Measurements from ENCODE around the gene PICALM.

Gene PICALM

DNA sequence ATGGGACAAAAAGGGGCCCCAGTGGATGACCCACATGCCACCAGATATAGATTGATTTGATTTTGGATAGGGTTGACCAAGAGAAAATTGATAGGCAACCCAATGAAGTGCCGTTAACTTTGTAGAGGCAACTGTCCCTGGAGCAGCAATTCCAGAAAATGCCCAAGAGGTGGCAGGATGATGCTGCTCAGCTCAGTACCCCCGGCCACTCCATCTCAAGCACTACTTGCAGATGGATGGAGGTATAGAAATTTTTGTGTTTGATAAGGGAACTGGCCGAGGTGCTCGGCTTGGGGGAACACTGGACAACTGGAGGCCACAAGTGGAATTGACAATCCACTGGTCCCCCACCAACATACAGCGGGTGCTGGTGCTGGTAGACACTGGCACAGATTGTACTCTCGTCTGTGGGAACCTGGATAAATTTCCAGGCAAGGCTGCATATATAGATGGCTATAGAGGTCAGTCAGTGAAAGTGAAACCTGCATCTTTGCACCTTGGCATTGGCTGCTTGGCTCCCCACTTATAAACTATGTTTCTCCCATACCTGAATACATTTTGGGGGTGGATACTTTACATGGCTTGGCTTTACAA, 127.4 kb downstream of the PICALM start:
- no peak overlapping the region for H3K27ac ChIP-seq
- H3K36me3 ChIP-seq: no peaks in the 10 kb centered on the region
- no peaks in the 10 kb centered on the region for H3K9me3 ChIP-seq (ENCODE audit: severe bottlenecking)
- DNase-seq: peak; percentile 65
- no peaks in the 10 kb centered on the region for H3K27me3 ChIP-seq (ENCODE audit: insufficient read depth, low read depth, severe bottlenecking)
- peak; percentile 79 for TF ChIP-seq CTCF (IDR thresholded peaks at IDR 0.05; ENCODE audit: low read depth, low read length)
- no peak overlapping the region for H3K4me3 ChIP-seq (ENCODE audit: low read depth, low read length)

DNA sequence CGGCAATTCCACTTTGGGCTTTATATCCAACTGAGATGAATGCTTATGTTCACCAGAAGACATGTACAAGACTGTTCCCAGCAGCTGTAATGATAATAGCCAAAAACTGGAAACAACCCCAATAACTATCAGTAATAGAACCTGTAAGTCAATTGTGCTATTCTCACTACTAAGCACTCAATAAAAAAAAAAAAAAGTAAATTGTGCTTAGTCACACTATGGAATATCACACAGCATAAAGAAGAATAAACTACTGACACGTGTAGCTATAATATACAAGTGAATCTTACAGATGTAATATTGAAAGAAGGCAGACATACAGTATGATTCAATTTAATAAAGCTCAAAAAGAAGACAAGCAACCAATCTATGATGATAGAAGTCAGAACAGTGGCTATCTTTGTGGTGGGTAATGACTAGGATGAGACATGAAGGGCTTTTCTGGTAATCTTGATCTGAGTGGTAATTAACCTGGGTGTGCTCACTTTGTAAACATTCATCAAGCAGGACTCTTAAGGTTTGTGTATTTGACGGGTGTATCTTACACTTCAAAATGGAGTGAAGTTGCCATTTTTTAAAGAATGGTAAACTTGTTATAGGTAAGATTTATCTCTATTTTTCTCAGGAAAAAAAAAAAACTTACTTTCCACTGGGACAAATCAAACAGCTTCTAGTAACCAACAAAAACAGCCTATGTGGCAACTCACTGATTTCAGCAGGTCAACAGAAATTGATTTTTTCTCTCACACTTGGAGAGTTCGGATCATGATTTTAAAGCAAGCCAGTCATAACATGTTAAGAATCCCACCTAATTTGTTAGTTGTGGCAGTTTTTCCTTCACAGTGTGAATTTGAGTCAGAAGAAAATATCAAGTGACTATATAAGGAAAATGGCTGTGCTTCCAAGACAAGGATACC, 129.5 kb downstream of the PICALM start:
- Histone ChIP-seq H3K36me3 (no peaks in the 10 kb centered on the region), H3K27me3 (ENCODE audit: insufficient read depth, low read depth, severe bottlenecking) (no peaks in the 10 kb centered on the region), H3K9me3 (ENCODE audit: severe bottlenecking) (no peaks in the 10 kb centered on the region), H3K4me3 (ENCODE audit: low read depth, low read length) (no peak overlapping the region), H3K27ac (no peak overlapping the region)
- no peak for TF ChIP-seq CTCF (IDR thresholded peaks at IDR 0.05; ENCODE audit: low read depth, low read length)
- DNase-seq: no peak

DNA sequence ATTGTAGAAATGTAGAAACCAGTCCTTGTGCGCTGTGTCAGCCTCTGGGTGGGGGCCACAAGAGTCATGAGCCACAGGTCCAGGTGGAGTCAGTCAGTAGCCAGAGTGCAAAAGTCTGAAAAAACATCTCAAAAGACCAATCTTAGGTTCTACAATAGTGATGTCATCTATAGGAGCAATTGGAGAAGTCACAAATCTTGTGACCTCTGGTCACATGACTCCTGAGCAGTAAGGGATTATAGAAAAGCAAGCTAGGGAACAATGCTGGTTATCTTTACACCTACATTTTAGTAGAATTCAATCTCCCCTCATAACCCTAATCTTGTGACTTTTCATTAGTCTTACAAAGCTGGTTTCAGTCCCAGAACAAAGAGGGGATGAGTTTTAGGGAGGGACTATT, 131.0 kb downstream of the PICALM start:
- Histone ChIP-seq H3K4me3 (ENCODE audit: low read depth, low read length) (no peak overlapping the region), H3K27me3 (ENCODE audit: insufficient read depth, low read depth, severe bottlenecking) (no peaks in the 10 kb centered on the region), H3K9me3 (ENCODE audit: severe bottlenecking) (no peaks in the 10 kb centered on the region), H3K36me3 (no peaks in the 10 kb centered on the region), H3K27ac (no peak overlapping the region)
- TF ChIP-seq CTCF (IDR thresholded peaks at IDR 0.05; ENCODE audit: low read depth, low read length): no peak
- no peak for DNase-seq

DNA sequence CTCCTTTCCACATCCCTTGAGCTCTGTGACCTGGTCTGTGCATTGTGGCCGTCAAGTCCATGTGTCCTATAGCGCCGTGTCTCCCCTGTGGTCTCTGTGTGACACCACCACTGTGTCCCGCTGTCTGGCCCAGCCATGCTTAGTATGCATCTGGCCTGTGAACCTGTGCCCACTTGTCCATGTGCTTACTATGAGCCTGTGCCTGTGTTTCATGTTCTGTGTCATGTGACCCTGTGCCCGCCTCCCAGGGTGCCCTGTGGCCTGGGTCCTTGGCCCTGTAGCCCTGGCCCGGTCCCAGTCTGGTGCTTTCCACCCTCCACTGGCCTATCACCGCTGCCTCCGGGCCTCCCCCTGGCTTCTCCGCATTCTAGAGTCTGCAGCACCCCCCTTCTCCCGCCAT, 133.1 kb downstream of the PICALM start:
- no peak overlapping the region for H3K4me3 ChIP-seq (ENCODE audit: low read depth, low read length)

DNA sequence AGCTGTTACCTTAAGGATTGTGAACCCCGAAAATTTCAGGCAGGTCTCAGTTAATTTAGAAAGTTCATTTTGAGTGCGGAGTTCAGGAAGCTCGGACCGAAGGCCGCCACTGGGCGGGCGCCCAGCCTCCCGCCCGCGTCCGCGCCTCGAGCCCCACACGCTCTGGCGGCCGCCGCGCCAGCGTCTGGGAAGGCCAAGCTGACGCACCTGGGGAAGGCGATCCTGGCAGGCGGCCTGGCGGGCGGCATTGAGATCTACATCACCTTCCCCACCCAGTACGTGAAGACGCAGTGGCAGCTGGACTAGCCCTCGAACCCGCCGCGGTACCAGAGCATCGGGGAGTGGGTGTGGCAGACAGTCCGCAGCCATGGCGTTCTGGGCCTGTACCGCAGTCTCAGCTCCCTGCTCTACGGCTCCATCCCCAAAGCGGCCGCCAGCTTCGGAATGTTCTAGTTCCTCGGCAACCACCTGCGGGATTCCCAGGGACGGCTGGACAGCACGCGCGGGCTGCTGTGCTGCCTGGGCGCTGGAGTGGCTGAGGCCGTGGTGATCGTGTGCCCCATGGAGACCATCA, 134.2 kb downstream of the PICALM start:
- DNase-seq: no peak
- no peaks in the 10 kb centered on the region for H3K27me3 ChIP-seq (ENCODE audit: insufficient read depth, low read depth, severe bottlenecking)
- H3K4me3 ChIP-seq (ENCODE audit: low read depth, low read length): no peak overlapping the region
- no peaks in the 10 kb centered on the region for H3K9me3 ChIP-seq (ENCODE audit: severe bottlenecking)
- TF ChIP-seq CTCF (IDR thresholded peaks at IDR 0.05; ENCODE audit: low read depth, low read length): no peak
- no peaks in the 10 kb centered on the region for H3K36me3 ChIP-seq
- H3K27ac ChIP-seq: no peak overlapping the region

More for the DNA sequence above, 133.1 kb downstream of the PICALM start:
- no peaks in the 10 kb centered on the region for H3K27me3 ChIP-seq (ENCODE audit: insufficient read depth, low read depth, severe bottlenecking)
- no peaks in the 10 kb centered on the region for H3K36me3 ChIP-seq
- DNase-seq: no peak
- H3K27ac ChIP-seq: no peak overlapping the region
- H3K9me3 ChIP-seq (ENCODE audit: severe bottlenecking): no peaks in the 10 kb centered on the region
- no peak for TF ChIP-seq CTCF (IDR thresholded peaks at IDR 0.05; ENCODE audit: low read depth, low read length)

All from WERI-Rb-1 (cell line).